SK-N-SH (cell line): ENCODE data around the gene DPP10. TPM values are rescaled to one million over a fixed set of nuclear protein-coding genes. Genes with fewer than 3 reads are reported as not detected.

Experiments used
- CTCF ChIA-PET: fragments of 300-600, 350-600 bp; formaldehyde crosslinking; extraction: SDS; loops from one replicate; lab custom pipeline; 2021; lab: Yijun Ruan, JAX
- POLR2A ChIA-PET: fragments of 350-600 bp; sonication (Branson Sonifier 250); formaldehyde crosslinking; extraction: SDS; loops from one replicate; lab custom pipeline; 2020; ENCODE audit warnings: antibody characterized with exemption, inconsistent platforms; lab: Yijun Ruan, JAX
- DNase-seq: peaks from one replicate; pipeline ENCODE4 v3.0.0; 2012
- H2AFZ ChIP-seq: fragments of 200-600 bp; sonication (generic); 2 replicates; pipeline ENCODE4 v1.8.1; 2016; ENCODE audit warnings: antibody characterized with exemption, mild to moderate bottlenecking, low read depth
- H3F3A ChIP-seq: fragments of 200-600 bp; sonication (generic); replicated peaks from 2 replicates; pipeline ENCODE3; 2016; ENCODE audit warnings: antibody characterized with exemption, mild to moderate bottlenecking; ENCODE audit not compliant: insufficient read depth
- H3K27ac ChIP-seq, 2 experiments: fragments of 200-500 bp in 1 of 2; fragments of 200-600 bp in 1 of 2; sonication (Bioruptor generic) in 1 of 2; sonication (generic), shearing (Covaris generic) in 1 of 2; 2 replicates each; pipeline versions ENCODE4 v1.5.1 to v1.6.1; 2014 to 2016; ENCODE audit warnings: low read depth in 2 of 2, inconsistent platforms in 1 of 2, low read length in 1 of 2, mild to moderate bottlenecking in 1 of 2, mixed read lengths in 1 of 2
- H3K27me3 ChIP-seq: fragments of 200-600 bp; sonication (generic), shearing (Covaris generic); 2 replicates; pipeline ENCODE4 v1.6.1; 2016; ENCODE audit warnings: mixed run types; ENCODE audit not compliant: insufficient read depth
- H3K36me3 ChIP-seq, 2 experiments: fragments of 200-500 bp in 1 of 2; fragments of 200-600 bp in 1 of 2; sonication (Bioruptor generic) in 1 of 2; sonication (generic) in 1 of 2; replicated peaks in 1 of 2; 2 replicates each; pipeline versions ENCODE3 to v1.5.1; 2014 to 2016; ENCODE audit warnings: low read length in 1 of 2, mild to moderate bottlenecking in 1 of 2; ENCODE audit not compliant: insufficient read depth in 2 of 2, control insufficient read depth in 1 of 2
- H3K4me1 ChIP-seq, 2 experiments: fragments of 200-500 bp in 1 of 2; fragments of 200-600 bp in 1 of 2; sonication (Bioruptor generic) in 1 of 2; sonication (generic), shearing (Covaris generic) in 1 of 2; 2 replicates each; pipeline versions ENCODE4 v1.5.1 to v1.6.1; 2014 to 2016; ENCODE audit warnings: low read depth in 1 of 2, low read length in 1 of 2, mixed run types in 1 of 2; ENCODE audit not compliant: insufficient read depth in 2 of 2, control insufficient read depth in 1 of 2
- H3K4me2 ChIP-seq: fragments of 200-600 bp; sonication (generic), shearing (Covaris generic); 2 replicates; pipeline ENCODE4 v1.6.1; 2017; ENCODE audit warnings: mixed run types
- H3K4me3 ChIP-seq, 2 experiments: fragments of 200-500 bp in 1 of 2; fragments of 200-600 bp in 1 of 2; sonication (Bioruptor generic) in 1 of 2; sonication (generic), shearing (Covaris generic) in 1 of 2; 2 replicates each; pipeline versions ENCODE4 v1.5.1 to v1.8.1; 2014 to 2016; ENCODE audit warnings: low read depth in 2 of 2, inconsistent platforms in 1 of 2, low read length in 1 of 2, mild to moderate bottlenecking in 1 of 2, mixed read lengths in 1 of 2, moderate library complexity in 1 of 2
- H3K79me2 ChIP-seq: fragments of 200-600 bp; sonication (generic); 2 replicates; pipeline ENCODE4 v1.8.1; 2017; ENCODE audit warnings: mild to moderate bottlenecking; ENCODE audit not compliant: insufficient read depth
- H3K9ac ChIP-seq: fragments of 200-600 bp; sonication (generic); 2 replicates; pipeline ENCODE4 v1.6.1; 2017; ENCODE audit warnings: mixed run types
- H3K9me2 ChIP-seq: fragments of 200-600 bp; sonication (generic); 2 replicates; pipeline ENCODE4 v1.6.1; 2017; ENCODE audit warnings: mixed run types
- H3K9me3 ChIP-seq: fragments of 200-600 bp; sonication (generic); 2 replicates; pipeline ENCODE4 v1.6.1; 2017; ENCODE audit warnings: mixed run types, mild to moderate bottlenecking, moderate library complexity
- H4K20me1 ChIP-seq: fragments of 200-600 bp; sonication (generic); 2 replicates; pipeline ENCODE4 v1.6.1; 2017; ENCODE audit warnings: mild to moderate bottlenecking, mixed run types; ENCODE audit not compliant: insufficient read depth
- CHD2 ChIP-seq: fragments of 150-350 bp; IDR thresholded peaks from 2 replicates; pipeline ENCODE4 v1.6.1; 2018; ENCODE audit warnings: low read length; ENCODE audit not compliant: partially characterized antibody
- ELF1 ChIP-seq: IDR thresholded peaks from 2 replicates; pipeline ENCODE4 v1.4.0; 2012
- EP300 ChIP-seq, 2 experiments: IDR thresholded peaks; 2 replicates each; pipeline versions ENCODE4 v1.4.0 to v1.6.1; 2012; ENCODE audit warnings: borderline replicate concordance in 1 of 2, low read depth in 1 of 2, low read length in 1 of 2
- EZH2phosphoT487 ChIP-seq: fragments of 200-600 bp; sonication (generic); IDR thresholded peaks from 2 replicates; pipeline ENCODE4 v1.6.1; 2017; ENCODE audit warnings: low read depth, mixed run types, mild to moderate bottlenecking, antibody characterized with exemption, moderate library complexity, borderline replicate concordance
- FOSL2 ChIP-seq: IDR thresholded peaks from 2 replicates; pipeline ENCODE4 v1.4.0; 2012; ENCODE audit warnings: low read depth, mild to moderate bottlenecking, moderate library complexity, borderline replicate concordance
- FOXJ3 ChIP-seq: sonication (generic); formaldehyde crosslinking; IDR thresholded peaks from 2 replicates; pipeline ENCODE4 v1.5.1; 2020; ENCODE audit warnings: mild to moderate bottlenecking, missing genetic modification reagents
- GABPA ChIP-seq: IDR thresholded peaks from 2 replicates; pipeline ENCODE4 v1.4.0; 2012; ENCODE audit warnings: low read depth, mild to moderate bottlenecking
- GATA2 ChIP-seq: sonication (generic); formaldehyde crosslinking; IDR thresholded peaks from 2 replicates; pipeline ENCODE4 v1.5.0; 2020; ENCODE audit warnings: mild to moderate bottlenecking, missing genetic modification reagents
- JUND ChIP-seq: IDR thresholded peaks from 2 replicates; pipeline ENCODE4 v1.4.0; 2012
- MEF2A ChIP-seq: IDR thresholded peaks from 2 replicates; pipeline ENCODE4 v1.4.0; 2012; ENCODE audit warnings: low read depth, borderline replicate concordance
- MXI1 ChIP-seq: IDR thresholded peaks from 2 replicates; pipeline ENCODE4 v1.6.1; 2012; ENCODE audit warnings: mild to moderate bottlenecking, low read depth, low read length, improper control_type of control experiment
- NFIC ChIP-seq: IDR thresholded peaks from 2 replicates; pipeline ENCODE4 v1.4.0; 2012; ENCODE audit warnings: borderline replicate concordance
- NRF1 ChIP-seq: IDR thresholded peaks from 2 replicates; pipeline ENCODE4 v1.6.1; 2012; ENCODE audit warnings: low read depth, mild to moderate bottlenecking, low read length
- RAD21 ChIP-seq: IDR thresholded peaks from 2 replicates; pipeline ENCODE4 v1.6.1; 2012; ENCODE audit warnings: mild to moderate bottlenecking, low read length
- RCOR1 ChIP-seq: fragments of 150-350 bp; IDR thresholded peaks from 2 replicates; pipeline ENCODE4 v1.6.1; 2017; ENCODE audit warnings: antibody characterized with exemption, low read length
- SMC3 ChIP-seq: IDR thresholded peaks from 2 replicates; pipeline ENCODE4 v1.6.1; 2012; ENCODE audit warnings: low read depth, low read length, improper control_type of control experiment
- TAF1 ChIP-seq: IDR thresholded peaks from 2 replicates; pipeline ENCODE4 v1.6.1; 2012; ENCODE audit warnings: low read depth, mild to moderate bottlenecking, low read length, moderate library complexity, borderline replicate concordance
- TCF12 ChIP-seq: IDR thresholded peaks from 2 replicates; pipeline ENCODE4 v1.4.0; 2012
- WGBS: methylation state at CpG from one replicate; pipeline ENCODE4 v1.1.6; 2017; ENCODE audit warnings: low lambda C conversion rate; 5-methylcytosine and 5-hydroxymethylcytosine counted together
- polyA plus RNA-seq, 3 experiments: library from polyadenylated mRNA; depleted of rRNA; stranded (reverse); fragments of >200 nt; gene quantifications; 2 replicates each; pipeline ENCODE4 v1.2.3, GENCODE V29; 2012
- TF ChIP-seq, protein P1 (sequence below): IDR thresholded peaks from 2 replicates; pipeline ENCODE4 v1.4.0; 2012; ENCODE audit warnings: low read depth
- TF ChIP-seq, protein P2 (sequence below): IDR thresholded peaks from 2 replicates; pipeline ENCODE4 v1.4.0; 2012; ENCODE audit warnings: low read depth, borderline replicate concordance
- TF ChIP-seq, protein P3 (sequence below): IDR thresholded peaks from 2 replicates; pipeline ENCODE4 v1.4.0; 2012; ENCODE audit warnings: low read depth, borderline replicate concordance
- TF ChIP-seq, protein P4 (sequence below): fragments of 150-350 bp; IDR thresholded peaks from 2 replicates; pipeline ENCODE4 v1.6.1; 2017; ENCODE audit warnings: antibody characterized with exemption, low read length, low read depth, borderline replicate concordance

Gene DPP10
- polyA plus RNA-seq, 1 of the 3 experiments (the other 2 are of a cell fraction), result not detected

DNA sequence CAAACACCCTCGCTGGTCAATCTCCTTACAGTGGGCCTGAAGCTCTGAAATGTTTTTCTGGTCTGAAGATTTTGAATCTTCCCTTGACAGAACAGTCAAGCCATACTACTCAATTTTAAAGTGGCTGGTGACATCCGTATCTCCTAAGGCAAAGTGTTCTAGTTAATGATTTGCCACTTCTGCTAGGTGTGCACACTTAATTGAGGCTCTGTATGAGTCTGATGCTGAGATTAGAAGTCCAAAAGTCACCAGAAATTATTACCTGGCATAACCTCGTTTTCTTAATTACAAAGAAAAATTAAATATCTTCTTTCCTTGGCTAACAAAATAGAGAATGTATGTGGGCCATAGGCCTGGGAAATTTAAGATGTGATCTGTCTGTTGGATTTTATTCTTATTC lies 104.1 kb downstream of the DPP10 start:
- H3F3A ChIP-seq, result no peaks in the 10 kb centered on the region
- H3K9ac ChIP-seq, result no peak overlapping the region
- no peak overlapping the region for H3K27ac ChIP-seq
- ChIA-PET POLR2A (no interaction called here), CTCF (no interaction called here)
- 3% methylated on average over 3 of the region's 3 CpGs for WGBS
- TF ChIP-seq, protein P1, sequence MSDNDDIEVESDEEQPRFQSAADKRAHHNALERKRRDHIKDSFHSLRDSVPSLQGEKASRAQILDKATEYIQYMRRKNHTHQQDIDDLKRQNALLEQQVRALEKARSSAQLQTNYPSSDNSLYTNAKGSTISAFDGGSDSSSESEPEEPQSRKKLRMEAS, result no peak
- no peak for TF ChIP-seq TCF12
- no peak for TF ChIP-seq ELF1
- no peak for TF ChIP-seq MXI1
- TF ChIP-seq RAD21, result no peak
- TF ChIP-seq, protein P2, sequence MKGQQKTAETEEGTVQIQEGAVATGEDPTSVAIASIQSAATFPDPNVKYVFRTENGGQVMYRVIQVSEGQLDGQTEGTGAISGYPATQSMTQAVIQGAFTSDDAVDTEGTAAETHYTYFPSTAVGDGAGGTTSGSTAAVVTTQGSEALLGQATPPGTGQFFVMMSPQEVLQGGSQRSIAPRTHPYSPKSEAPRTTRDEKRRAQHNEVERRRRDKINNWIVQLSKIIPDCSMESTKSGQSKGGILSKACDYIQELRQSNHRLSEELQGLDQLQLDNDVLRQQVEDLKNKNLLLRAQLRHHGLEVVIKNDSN, result no peak
- TF ChIP-seq JUND, result no peak
- TF ChIP-seq FOSL2, result no peak
- TF ChIP-seq NRF1, result no peak
- TF ChIP-seq EP300 (IDR thresholded peaks at IDR 0.05; ENCODE audit: borderline replicate concordance in 1 of 2, low read depth in 1 of 2, low read length in 1 of 2), result no peak
- no peak for TF ChIP-seq TAF1
- no peak for TF ChIP-seq GATA2 (CRISPR knock-in tag)
- no peak for TF ChIP-seq NFIC
- no peak for TF ChIP-seq SMC3
- no peak for TF ChIP-seq EZH2phosphoT487
- no peaks in the 10 kb centered on the region for H3K79me2 ChIP-seq
- H3K9me3 ChIP-seq, result no peaks in the 10 kb centered on the region
- H3K36me3 ChIP-seq, result no peaks in the 10 kb centered on the region
- no peak overlapping the region for H3K4me3 ChIP-seq
- H4K20me1 ChIP-seq, result no peaks in the 10 kb centered on the region
- no peaks in the 10 kb centered on the region for H3K9me2 ChIP-seq
- no peak for DNase-seq
- H3K27me3 ChIP-seq, result no peaks in the 10 kb centered on the region; the same call in 1 of the 2 replicates
- no peaks in the 10 kb centered on the region for H3K4me1 ChIP-seq
- no peak overlapping the region for H2AFZ ChIP-seq
- no peak overlapping the region for H3K4me2 ChIP-seq

DNA sequence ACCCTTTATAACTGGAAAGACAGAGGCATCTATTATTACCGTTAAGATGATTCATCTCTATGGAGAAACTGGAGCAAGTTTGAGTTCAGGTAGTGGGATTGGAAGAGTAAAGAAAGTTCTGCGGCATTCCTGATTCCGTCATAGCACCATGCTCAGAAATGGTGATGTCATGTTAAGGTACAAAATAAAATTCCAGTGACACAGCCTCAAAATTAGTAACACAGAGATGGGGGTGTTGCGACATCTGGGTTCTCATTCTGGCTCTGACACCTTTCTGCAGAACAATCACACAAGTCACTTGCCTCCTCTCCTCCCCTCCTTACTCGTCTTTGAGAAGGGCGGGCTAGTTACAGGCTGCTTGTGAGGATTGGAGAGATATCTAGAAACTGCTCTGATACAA lies 105.7 kb downstream of the DPP10 start:
- H3K9me2 ChIP-seq, result no peaks in the 10 kb centered on the region
- POLR2A ChIA-PET, result no interaction called here
- DNase-seq, result no peak
- no peaks in the 10 kb centered on the region; the same call in 1 of the 2 replicates for H3K27me3 ChIP-seq
- CTCF ChIA-PET, result no interaction called here
- no peak overlapping the region for H3K27ac ChIP-seq
- H3K4me2 ChIP-seq, result no peak overlapping the region
- H3K9ac ChIP-seq, result no peak overlapping the region
- H3K9me3 ChIP-seq, result no peaks in the 10 kb centered on the region
- H3F3A ChIP-seq, result no peaks in the 10 kb centered on the region
- H2AFZ ChIP-seq, result no peak overlapping the region
- no peaks in the 10 kb centered on the region for H3K36me3 ChIP-seq
- 24% methylated on average over 6 of the region's 6 CpGs for WGBS
- H3K4me3 ChIP-seq, result no peak overlapping the region
- H3K4me1 ChIP-seq, result no peaks in the 10 kb centered on the region
- no peak for TF ChIP-seq RAD21
- TF ChIP-seq EZH2phosphoT487, result no peak
- TF ChIP-seq EP300 (IDR thresholded peaks at IDR 0.05; ENCODE audit: borderline replicate concordance in 1 of 2, low read depth in 1 of 2, low read length in 1 of 2), result no peak
- TF ChIP-seq JUND, result no peak
- TF ChIP-seq MEF2A, result no peak
- TF ChIP-seq, protein P3, sequence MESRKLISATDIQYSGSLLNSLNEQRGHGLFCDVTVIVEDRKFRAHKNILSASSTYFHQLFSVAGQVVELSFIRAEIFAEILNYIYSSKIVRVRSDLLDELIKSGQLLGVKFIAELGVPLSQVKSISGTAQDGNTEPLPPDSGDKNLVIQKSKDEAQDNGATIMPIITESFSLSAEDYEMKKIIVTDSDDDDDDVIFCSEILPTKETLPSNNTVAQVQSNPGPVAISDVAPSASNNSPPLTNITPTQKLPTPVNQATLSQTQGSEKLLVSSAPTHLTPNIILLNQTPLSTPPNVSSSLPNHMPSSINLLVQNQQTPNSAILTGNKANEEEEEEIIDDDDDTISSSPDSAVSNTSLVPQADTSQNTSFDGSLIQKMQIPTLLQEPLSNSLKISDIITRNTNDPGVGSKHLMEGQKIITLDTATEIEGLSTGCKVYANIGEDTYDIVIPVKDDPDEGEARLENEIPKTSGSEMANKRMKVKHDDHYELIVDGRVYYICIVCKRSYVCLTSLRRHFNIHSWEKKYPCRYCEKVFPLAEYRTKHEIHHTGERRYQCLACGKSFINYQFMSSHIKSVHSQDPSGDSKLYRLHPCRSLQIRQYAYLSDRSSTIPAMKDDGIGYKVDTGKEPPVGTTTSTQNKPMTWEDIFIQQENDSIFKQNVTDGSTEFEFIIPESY, result no peak
- no peak for TF ChIP-seq GATA2 (CRISPR knock-in tag)
- no peak for TF ChIP-seq GABPA
- TF ChIP-seq, protein P2, result no peak
- TF ChIP-seq RCOR1, result no peak
- TF ChIP-seq SMC3, result no peak
- no peak for TF ChIP-seq NRF1
- TF ChIP-seq, protein P1, result no peak
- TF ChIP-seq, protein P4, sequence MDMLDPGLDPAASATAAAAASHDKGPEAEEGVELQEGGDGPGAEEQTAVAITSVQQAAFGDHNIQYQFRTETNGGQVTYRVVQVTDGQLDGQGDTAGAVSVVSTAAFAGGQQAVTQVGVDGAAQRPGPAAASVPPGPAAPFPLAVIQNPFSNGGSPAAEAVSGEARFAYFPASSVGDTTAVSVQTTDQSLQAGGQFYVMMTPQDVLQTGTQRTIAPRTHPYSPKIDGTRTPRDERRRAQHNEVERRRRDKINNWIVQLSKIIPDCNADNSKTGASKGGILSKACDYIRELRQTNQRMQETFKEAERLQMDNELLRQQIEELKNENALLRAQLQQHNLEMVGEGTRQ, result no peak
- no peak for TF ChIP-seq CHD2
- no peak for TF ChIP-seq FOXJ3
- H3K79me2 ChIP-seq, result no peaks in the 10 kb centered on the region
- H4K20me1 ChIP-seq, result no peaks in the 10 kb centered on the region
